Activated CD8-positive, alpha-beta memory T cell treated with anti-CD3 and anti-CD28 coated beads, Interleukin-2, amount 50 U/mL, for 48 hours (primary cell): ENCODE results near the gene TGFA.
"Not testable (repeated sequence)": the region's sequence is repeated elsewhere in the genome, so short reads cannot be mapped to it uniquely, and the experiment has no call there.

Experiments used
- DNase-seq: peaks from one replicate; pipeline ENCODE4 v3.0.0-alpha.2; 2020

The TGFA gene

DNA sequence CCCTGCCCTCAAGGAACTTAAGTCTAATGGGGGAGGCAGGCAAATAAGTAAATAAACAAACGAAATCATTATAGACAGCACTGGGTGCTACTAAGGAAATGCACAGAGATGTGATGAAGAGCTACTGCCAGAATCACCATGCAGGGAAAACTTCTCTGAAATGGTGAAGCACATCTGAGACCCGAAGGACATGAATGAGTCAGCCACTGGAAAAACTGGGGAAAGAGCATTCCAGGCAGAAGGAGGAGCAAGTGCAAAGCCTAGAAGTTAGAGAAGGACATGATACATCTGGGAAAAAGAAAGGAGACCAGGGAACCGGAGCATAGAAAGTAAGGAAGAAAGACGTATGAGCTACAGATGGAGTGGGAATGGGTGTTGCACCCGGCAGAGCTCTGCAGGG, 56.8 kb downstream of the TGFA start:
- no peak for DNase-seq

DNA sequence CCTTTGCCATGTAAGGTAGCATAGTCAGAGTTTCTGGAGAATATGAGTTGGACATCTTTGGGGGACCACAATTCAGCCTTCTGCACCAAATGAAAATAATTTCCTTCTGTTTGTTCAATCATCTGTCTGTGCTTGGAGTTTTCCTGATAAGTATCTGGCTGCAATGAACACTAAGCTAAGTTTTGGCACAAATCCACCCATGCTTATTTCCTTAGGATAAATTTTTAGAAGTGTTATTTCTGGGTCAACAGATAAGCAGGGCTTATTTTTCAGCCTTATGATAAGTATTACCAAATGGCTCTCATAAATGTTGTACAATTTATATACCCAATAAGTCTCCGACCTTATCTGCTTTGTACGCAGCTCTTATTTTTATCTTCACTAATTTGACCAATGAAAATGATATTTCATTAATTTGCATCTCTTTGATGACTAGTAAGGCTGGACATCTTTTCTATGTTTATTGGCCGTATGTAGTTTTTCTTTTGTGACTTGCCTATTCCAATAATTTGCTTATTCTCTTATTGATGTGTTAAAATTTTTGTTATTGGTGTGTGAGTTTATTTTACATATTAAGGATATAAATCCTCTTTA, 59.2 kb downstream of the TGFA start:
- no peak for DNase-seq

GRCh38 chr2:70490381-70490780, 63.2 kb downstream of the TGFA start:
- DNase-seq = no peak

DNA sequence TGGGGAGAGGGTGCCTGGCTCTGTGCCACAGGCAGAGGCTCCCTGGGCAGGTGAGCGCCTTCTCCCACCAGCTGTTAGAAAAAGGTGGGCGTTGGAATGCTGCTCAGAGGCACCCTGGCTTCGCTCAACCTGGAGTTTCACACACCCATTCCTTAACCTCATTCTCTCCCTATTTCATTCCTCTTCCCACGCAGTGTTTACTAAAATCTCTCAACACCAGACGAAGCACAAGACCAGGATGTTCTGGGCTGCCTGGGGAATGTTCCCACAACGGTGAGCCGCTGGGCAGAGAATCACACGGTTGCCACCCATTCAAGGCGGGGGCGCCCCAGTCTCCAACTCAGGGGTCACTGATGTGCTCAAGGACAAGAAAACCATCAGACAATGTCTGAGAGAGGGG, 64.5 kb downstream of the TGFA start:
- no peak for DNase-seq

DNA sequence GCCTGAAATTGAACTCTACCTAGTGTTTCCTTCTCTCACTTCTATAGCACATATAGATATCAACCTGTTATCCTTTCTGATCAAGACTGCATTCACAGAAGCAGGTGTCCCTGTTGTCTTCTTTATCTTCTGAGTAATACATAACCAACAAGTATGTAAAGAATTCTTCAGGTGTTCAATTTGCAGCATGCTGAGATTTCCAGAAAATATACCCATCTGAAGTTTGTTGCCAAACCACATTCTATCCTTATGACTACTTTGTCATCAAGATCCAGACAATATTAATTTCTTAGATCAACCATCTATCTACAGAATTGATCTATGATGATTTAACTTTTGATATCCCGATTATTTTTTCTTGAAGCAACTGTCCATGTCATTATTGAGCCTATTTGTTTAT, 69.5 kb downstream of the TGFA start:
- no peak for DNase-seq

GRCh38 chr2:70482401-70482800, 71.2 kb downstream of the TGFA start:
- no peak for DNase-seq

DNA sequence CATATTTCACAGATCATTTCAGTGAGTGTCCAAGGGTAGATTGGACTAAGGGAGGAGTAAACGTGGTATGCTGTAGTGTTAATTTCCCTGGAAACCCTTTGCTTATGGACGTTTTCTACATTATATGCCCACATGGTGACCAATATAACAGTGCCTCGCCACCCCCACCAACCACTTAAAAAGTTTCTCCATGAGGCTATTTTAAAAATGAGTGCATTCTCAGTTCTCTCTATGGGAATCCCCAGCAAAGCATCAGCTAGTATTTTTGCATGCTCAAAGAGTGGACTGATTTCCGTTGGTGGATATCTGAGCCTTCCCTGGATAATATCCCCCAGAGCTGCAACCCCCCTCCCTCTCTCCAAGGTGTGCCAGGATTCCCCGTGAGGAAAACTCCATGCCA, 73.2 kb downstream of the TGFA start:
- no peak for DNase-seq

DNA sequence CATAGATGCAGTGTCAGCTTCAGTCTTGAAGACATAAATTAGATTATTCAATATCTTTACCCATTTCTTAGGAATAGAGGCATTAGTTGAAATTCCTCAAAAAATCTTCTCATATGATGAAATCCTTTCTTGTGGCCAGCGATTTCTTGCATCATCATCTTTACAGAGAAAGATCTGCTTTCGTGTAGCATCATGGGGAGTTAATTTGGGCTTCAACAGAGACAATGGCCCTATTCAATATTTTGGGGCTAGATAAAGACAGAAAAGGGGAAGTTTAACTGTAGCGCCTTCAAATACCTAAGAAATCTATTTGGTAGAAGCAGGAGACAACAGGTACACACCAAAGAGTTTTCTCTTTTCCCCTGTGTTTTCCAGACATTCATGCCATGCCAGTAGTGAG, 73.8 kb downstream of the TGFA start:
- no peak for DNase-seq

DNA sequence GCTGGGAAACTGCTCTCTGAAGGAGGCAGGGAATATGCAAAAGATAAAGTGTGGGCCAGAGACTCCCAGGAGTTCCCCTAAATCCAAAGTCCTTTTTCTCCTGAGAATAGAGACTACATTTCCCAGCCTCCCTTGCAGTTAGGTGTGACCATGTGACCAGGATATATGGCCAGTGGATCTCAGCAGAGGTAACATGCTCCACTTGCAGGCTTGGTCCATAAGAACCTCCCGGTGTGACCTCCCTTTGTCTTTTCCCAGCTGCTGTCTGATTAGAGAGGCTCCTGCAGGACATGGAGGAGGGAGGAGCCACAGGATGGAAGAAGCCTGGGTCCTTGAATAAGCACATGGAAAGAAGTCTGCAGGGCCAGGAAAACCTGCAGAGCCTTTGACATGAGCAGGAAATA, 76.2 kb downstream of the TGFA start:
- no peak for DNase-seq

GRCh38 chr2:70475266-70475665, 78.4 kb downstream of the TGFA start:
- DNase-seq = no peak

- no peak for DNase-seq
Measured at GRCh38 chr2:70474256-70474848, 79.3 kb downstream of the TGFA start.

DNA sequence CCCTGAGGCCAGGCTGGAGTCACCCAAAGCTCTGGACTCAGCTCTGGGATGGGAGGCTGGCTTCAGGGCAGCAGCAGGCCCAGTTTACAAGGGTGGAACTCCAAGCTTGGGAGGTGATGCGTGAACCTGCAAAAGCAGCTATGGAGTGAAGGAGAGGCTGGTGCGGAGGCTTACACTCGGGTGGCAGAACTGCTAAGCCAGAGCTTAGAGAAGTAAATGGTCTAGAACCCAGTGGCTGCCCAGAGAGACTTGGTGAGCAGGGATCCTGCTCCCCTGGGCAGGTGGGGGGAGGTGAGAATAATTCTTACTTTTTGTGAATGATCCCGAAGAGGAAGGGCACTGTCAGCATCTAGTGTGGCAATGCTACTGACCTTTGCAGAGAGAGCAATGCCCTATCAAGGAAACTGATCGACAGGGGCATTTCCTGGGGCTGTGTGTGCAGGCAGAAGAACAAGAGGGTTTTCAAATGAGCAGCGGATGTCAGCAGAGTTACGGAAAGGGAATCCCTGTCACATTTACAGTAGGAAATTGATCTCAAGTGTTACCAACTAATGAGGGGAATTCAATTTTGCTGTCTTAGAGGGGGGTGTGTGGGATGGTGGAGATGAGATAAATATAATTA, 80.4 kb downstream of the TGFA start:
- no peak for DNase-seq

GRCh38 chr2:70472221-70472890, 81.3 kb downstream of the TGFA start:
- DNase-seq = no peak

DNA sequence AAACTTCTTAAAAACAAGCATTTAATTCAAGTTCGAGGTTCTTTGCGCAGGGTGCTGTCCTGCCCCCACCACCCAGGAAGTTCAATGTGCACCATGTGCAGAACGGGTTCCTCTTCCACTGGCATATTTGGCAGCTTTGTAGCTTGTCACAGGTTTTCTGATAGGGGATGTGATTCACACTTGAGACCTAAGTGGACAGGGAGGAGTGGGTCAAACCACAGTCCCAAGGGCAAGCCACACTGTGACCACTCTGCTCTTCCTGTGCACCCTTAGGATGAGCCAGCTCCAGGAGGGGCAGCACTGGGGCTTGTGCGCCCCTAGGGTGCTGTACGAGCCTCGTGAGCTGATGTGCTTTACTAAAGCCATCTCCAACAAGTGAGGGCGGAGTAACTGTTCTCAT, 82.5 kb downstream of the TGFA start:
- DNase-seq = no peak

- no peak for DNase-seq
Measured at GRCh38 chr2:70469961-70470360, 83.7 kb downstream of the TGFA start.

DNA sequence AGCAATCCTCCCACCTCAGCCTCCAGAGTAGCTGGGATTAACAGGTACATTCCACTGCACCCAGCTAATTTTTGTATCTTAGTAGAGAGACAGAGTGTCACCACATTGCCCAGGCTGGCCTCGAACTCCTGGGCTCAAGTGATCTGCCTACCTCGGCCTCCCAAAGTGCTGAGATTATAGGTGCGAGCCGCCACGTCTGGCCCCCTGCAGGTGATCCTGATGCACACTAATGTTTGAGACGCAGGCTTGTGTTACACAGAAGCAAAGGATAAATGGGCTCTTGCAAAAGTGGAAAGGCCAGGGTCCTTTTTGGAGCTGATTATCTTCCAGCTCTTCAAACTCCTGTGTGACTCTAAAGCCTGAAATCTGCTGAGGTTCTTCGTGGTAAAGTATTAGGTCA, 84.2 kb downstream of the TGFA start:
- no peak for DNase-seq

- DNase-seq = no peak
Measured at GRCh38 chr2:70468878-70469277, 84.7 kb downstream of the TGFA start.

- DNase-seq = no peak
Measured at GRCh38 chr2:70467831-70468779, 85.5 kb downstream of the TGFA start.

- no peak for DNase-seq
Measured at GRCh38 chr2:70467237-70467636, 86.4 kb downstream of the TGFA start.

DNA sequence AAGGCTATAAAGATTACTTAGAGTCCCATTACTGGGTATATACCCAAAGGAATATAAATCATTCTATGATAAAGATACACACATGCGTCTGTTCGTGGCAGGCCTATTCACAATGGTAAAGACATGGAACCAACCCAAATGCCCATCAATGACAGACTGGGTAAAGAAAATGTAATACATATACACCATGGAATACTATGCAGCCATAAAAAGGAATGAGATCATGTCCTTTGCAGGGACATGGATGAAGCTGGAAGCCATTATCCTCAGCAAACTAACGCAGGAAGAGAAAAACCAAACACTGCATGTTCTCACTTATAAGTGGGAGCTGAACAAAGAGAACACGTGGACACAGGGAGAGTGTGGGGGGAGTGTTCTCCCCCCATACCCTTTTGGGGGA, 87.0 kb downstream of the TGFA start:
- not testable (repeated sequence) for DNase-seq

DNA sequence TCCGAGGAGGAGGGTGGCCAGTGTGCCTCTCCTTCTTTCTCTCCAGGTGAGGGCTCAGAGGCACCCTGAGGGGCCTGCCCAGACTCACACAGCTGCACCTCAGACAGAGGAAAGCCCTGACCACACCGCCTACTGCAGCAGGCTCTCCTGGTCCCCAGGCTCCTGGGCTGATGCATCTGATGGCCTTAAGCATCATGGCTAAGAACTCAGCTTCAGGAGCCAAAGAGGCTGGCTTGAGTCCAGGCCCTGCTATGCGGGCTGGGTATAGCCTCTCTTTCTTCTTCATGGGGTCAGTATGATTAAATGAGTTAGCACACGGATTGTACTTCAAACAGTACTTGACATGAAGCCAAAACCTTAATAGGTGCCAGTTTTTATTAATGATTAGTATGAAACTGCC, 89.6 kb downstream of the TGFA start:
- no peak for DNase-seq

DNA sequence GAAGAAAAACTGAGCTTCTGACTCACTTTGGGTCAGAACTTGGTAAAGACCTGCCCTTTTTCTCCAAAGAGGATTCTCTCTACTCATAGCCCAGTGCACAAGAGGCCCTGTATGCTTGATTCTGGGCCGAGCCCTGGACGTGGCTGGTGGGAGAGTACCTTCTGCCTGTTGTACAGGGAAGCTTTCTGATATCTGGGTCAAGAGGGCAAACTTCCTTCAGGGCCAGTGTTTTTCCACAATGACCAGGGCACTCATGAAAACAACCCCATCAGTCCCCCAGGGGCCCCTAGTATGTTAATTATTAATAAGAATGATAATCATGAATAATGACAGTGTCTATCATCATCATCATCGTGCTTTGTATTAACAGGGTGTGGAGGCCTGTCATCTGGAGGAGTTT, 90.0 kb downstream of the TGFA start:
- DNase-seq = no peak
